Loucy (cell line): ENCODE results near the gene MTREX.

Experiments
- H2AFZ ChIP-seq: fragments of 200-600 bp; sonication (generic); 2 replicates; pipeline ENCODE4 v1.6.0; 2016; ENCODE audit warnings: antibody characterized with exemption, mild to moderate bottlenecking, low read length, moderate library complexity
- H3F3A ChIP-seq: fragments of 200-600 bp; 2 replicates; pipeline ENCODE4 v1.6.0; 2016; ENCODE audit warnings: antibody characterized with exemption, low read depth, mild to moderate bottlenecking
- H3K27me3 ChIP-seq: fragments of 200-600 bp; sonication (generic); 2 replicates; pipeline ENCODE4 v1.6.1; 2014; ENCODE audit warnings: low read length, mild to moderate bottlenecking; ENCODE audit not compliant: insufficient read depth, poor library complexity, severe bottlenecking
- H3K36me3 ChIP-seq: fragments of 200-600 bp; sonication (generic); 2 replicates; pipeline ENCODE4 v1.6.1; 2016; ENCODE audit warnings: low read length; ENCODE audit not compliant: insufficient read depth
- H3K4me1 ChIP-seq: fragments of 200-600 bp; sonication (generic); 2 replicates; pipeline ENCODE4 v1.5.1; 2014; ENCODE audit warnings: low read length, mild to moderate bottlenecking; ENCODE audit not compliant: insufficient read depth, poor library complexity, severe bottlenecking
- H3K4me2 ChIP-seq: fragments of 200-600 bp; sonication (generic); 2 replicates; pipeline ENCODE4 v1.6.0; 2014; ENCODE audit warnings: antibody characterized with exemption, low read length, low read depth, mild to moderate bottlenecking; ENCODE audit not compliant: poor library complexity, severe bottlenecking
- H3K4me3 ChIP-seq: fragments of 200-600 bp; sonication (generic); 2 replicates; pipeline ENCODE4 v1.5.1; 2014; ENCODE audit warnings: low read length, mild to moderate bottlenecking, mixed read lengths; ENCODE audit not compliant: poor library complexity, severe bottlenecking
- H3K79me2 ChIP-seq: fragments of 200-600 bp; sonication (generic); 2 replicates; pipeline ENCODE4 v1.6.1; 2014; ENCODE audit warnings: low read length; ENCODE audit not compliant: insufficient read depth
- H3K9ac ChIP-seq: fragments of 200-600 bp; sonication (generic); 2 replicates; pipeline ENCODE4 v1.6.0; 2014; ENCODE audit warnings: mild to moderate bottlenecking, low read depth, low read length, moderate library complexity; ENCODE audit not compliant: poor library complexity, severe bottlenecking
- H3K9me2 ChIP-seq: fragments of 200-600 bp; sonication (generic); replicated peaks from 2 replicates; pipeline ENCODE4 v1.6.1; 2016; ENCODE audit warnings: low read depth, low read length, mixed read lengths
- H3K9me3 ChIP-seq: fragments of 200-600 bp; sonication (generic); 2 replicates; pipeline ENCODE4 v1.6.1; 2014; ENCODE audit warnings: mild to moderate bottlenecking, antibody characterized with exemption, low read length, low read depth; ENCODE audit not compliant: insufficient read depth
- H4K20me1 ChIP-seq: fragments of 200-600 bp; sonication (generic); 2 replicates; pipeline ENCODE4 v1.6.0; 2014; ENCODE audit warnings: antibody characterized with exemption, low read length, mild to moderate bottlenecking; ENCODE audit not compliant: insufficient read depth, poor library complexity, severe bottlenecking
- CTCF ChIP-seq: fragments of 200-600 bp; sonication (generic); conservative IDR thresholded peaks from 2 replicates; pipeline ENCODE4 v1.5.1; 2014; ENCODE audit warnings: mild to moderate bottlenecking, antibody characterized with exemption, low read length
- EZH2phosphoT487 ChIP-seq: fragments of 200-600 bp; IDR thresholded peaks from 2 replicates; pipeline ENCODE4 v1.6.1; 2018; ENCODE audit warnings: antibody characterized with exemption, mild to moderate bottlenecking, moderate library complexity, borderline replicate concordance

The MTREX gene

GRCh38 chr5:55454282-55454681 is 146.5 kb downstream of the MTREX start:
- Histone ChIP-seq H3K27me3 (no peaks in the 10 kb centered on the region), H3K36me3 (no peaks in the 10 kb centered on the region), H4K20me1 (no peaks in the 10 kb centered on the region), H3K9me2 (no peaks in the 10 kb centered on the region), H3K9ac (no peak overlapping the region), H3K4me3 (no peak overlapping the region), H3K79me2 (no peaks in the 10 kb centered on the region), H2AFZ (no peak overlapping the region), H3K9me3 (no peaks in the 10 kb centered on the region), H3K4me1 (no peaks in the 10 kb centered on the region), H3F3A (no peaks in the 10 kb centered on the region), H3K4me2 (no peak overlapping the region)
- TF ChIP-seq CTCF, result no peak
- no peak for TF ChIP-seq EZH2phosphoT487

- Histone ChIP-seq H4K20me1 (no peaks in the 10 kb centered on the region), H3K4me3 (no peak overlapping the region), H3K9me3 (no peaks in the 10 kb centered on the region), H3K4me2 (no peak overlapping the region), H3K27me3 (no peaks in the 10 kb centered on the region), H3K4me1 (no peaks in the 10 kb centered on the region), H3F3A (no peaks in the 10 kb centered on the region), H3K9me2 (no peaks in the 10 kb centered on the region), H3K79me2 (no peaks in the 10 kb centered on the region), H3K9ac (no peak overlapping the region), H2AFZ (no peak overlapping the region), H3K36me3 (no peaks in the 10 kb centered on the region)
- no peak for TF ChIP-seq CTCF
- TF ChIP-seq EZH2phosphoT487, result no peak
Observed at GRCh38 chr5:55456216-55456895, 148.6 kb downstream of the MTREX start.

GRCh38 chr5:55459572-55459971 is 151.8 kb downstream of the MTREX start:
- H3K4me3 ChIP-seq, result no peak overlapping the region
- H4K20me1 ChIP-seq, result no peaks in the 10 kb centered on the region
- H3K79me2 ChIP-seq, result no peaks in the 10 kb centered on the region
- TF ChIP-seq CTCF (no peak), EZH2phosphoT487 (no peak)
- H2AFZ ChIP-seq, result no peak overlapping the region
- H3K9me3 ChIP-seq, result no peaks in the 10 kb centered on the region
- H3K36me3 ChIP-seq, result no peaks in the 10 kb centered on the region
- H3K9me2 ChIP-seq, result no peaks in the 10 kb centered on the region
- H3K9ac ChIP-seq, result no peak overlapping the region
- no peaks in the 10 kb centered on the region for H3K4me1 ChIP-seq
- H3F3A ChIP-seq, result no peaks in the 10 kb centered on the region
- H3K4me2 ChIP-seq, result no peak overlapping the region
- no peaks in the 10 kb centered on the region for H3K27me3 ChIP-seq
